CD14-positive monocyte (primary cell): Measurements from ENCODE around the gene SRRT. TPM values are rescaled to one million over a fixed set of nuclear protein-coding genes. Genes with fewer than 3 reads are reported as not detected.
"Not testable (repeated sequence)": the region's sequence is repeated elsewhere in the genome, so short reads cannot be mapped to it uniquely, and the experiment has no call there.

Experiments
- DNase-seq, 3 donors: peaks; one replicate each; pipeline ENCODE4 v3.0.0-alpha.2; 2011 to 2022
- H2AFZ ChIP-seq: 2 replicates; pipeline ENCODE4 v1.6.0; 2012; ENCODE audit warnings: mild to moderate bottlenecking, low read depth, low read length, inconsistent platforms; ENCODE audit not compliant: insufficient read depth, poor library complexity, severe bottlenecking
- H3K27ac ChIP-seq, 2 donors: 1 replicate in 1 of 2; 2 replicates in 1 of 2; pipeline ENCODE4 v1.5.1; 2012 to 2013; ENCODE audit warnings: low read length in 2 of 2, control low read depth in 1 of 2, inconsistent platforms in 1 of 2, low read depth in 1 of 2, mild to moderate bottlenecking in 1 of 2
- H3K27me3 ChIP-seq, 2 donors: one replicate each; pipeline versions ENCODE4 v1.6.0 to v1.6.1; 2011 to 2013; ENCODE audit warnings: low read length in 2 of 2; ENCODE audit not compliant: control insufficient read depth in 2 of 2, insufficient read depth in 2 of 2
- H3K36me3 ChIP-seq, 2 donors: replicated peaks in 1 of 2; 1 replicate in 1 of 2; 2 replicates in 1 of 2; pipeline versions ENCODE4 v1.5.1 to v1.6.1; 2012 to 2013; ENCODE audit warnings: low read length in 2 of 2, control low read depth in 1 of 2, inconsistent platforms in 1 of 2, mild to moderate bottlenecking in 1 of 2; ENCODE audit not compliant: insufficient read depth in 2 of 2, control insufficient read depth in 1 of 2
- H3K4me1 ChIP-seq, 2 donors: 1 replicate in 1 of 2; 2 replicates in 1 of 2; pipeline versions ENCODE4 v1.5.1 to v1.6.1; 2012 to 2013; ENCODE audit warnings: low read length in 2 of 2, control low read depth in 1 of 2, inconsistent platforms in 1 of 2, mild to moderate bottlenecking in 1 of 2, moderate library complexity in 1 of 2; ENCODE audit not compliant: insufficient read depth in 2 of 2, control insufficient read depth in 1 of 2
- H3K4me2 ChIP-seq: replicated peaks from 2 replicates; pipeline ENCODE3; 2012; ENCODE audit warnings: low read length, moderate library complexity, mild to moderate bottlenecking; ENCODE audit not compliant: poor library complexity, severe bottlenecking; ENCODE audit errors: extremely low read depth
- H3K4me3 ChIP-seq, 3 experiments: fragments of 200-600 bp in 1 of 3; sonication (generic) in 1 of 3; replicated peaks in 1 of 3; 1 replicate in 2 of 3; 2 replicates in 1 of 3; pipeline ENCODE4 v1.5.1; 2011 to 2013; ENCODE audit warnings: low read length in 3 of 3, mild to moderate bottlenecking in 3 of 3, control low read depth in 2 of 3, low read depth in 2 of 3, inconsistent platforms in 1 of 3, moderate library complexity in 1 of 3
- H3K79me2 ChIP-seq: 2 replicates; pipeline ENCODE4 v1.6.0; 2012; ENCODE audit warnings: mild to moderate bottlenecking, control low read depth, inconsistent platforms, low read length, moderate library complexity; ENCODE audit not compliant: insufficient read depth
- H3K9ac ChIP-seq: 2 replicates; pipeline ENCODE4 v1.6.0; 2017; ENCODE audit warnings: low read length, mild to moderate bottlenecking; ENCODE audit not compliant: insufficient read depth, poor library complexity, severe bottlenecking
- H3K9me3 ChIP-seq, 2 donors: replicated peaks in 1 of 2; 1 replicate in 1 of 2; 2 replicates in 1 of 2; pipeline versions ENCODE4 v1.5.1 to v1.6.1; 2012 to 2013; ENCODE audit warnings: low read length in 2 of 2, control low read depth in 1 of 2; ENCODE audit not compliant: control insufficient read depth in 1 of 2, insufficient read depth in 1 of 2
- H4K20me1 ChIP-seq: 2 replicates; pipeline ENCODE4 v1.6.0; 2012; ENCODE audit warnings: mild to moderate bottlenecking, low read length, control low read depth, moderate library complexity; ENCODE audit not compliant: insufficient read depth
- H3K27ac Mint-ChIP-seq, 7 donors: one replicate each; pipeline ENCODE4 v1.8.0; 2020; ENCODE audit warnings: mild to moderate bottlenecking in 7 of 7, mixed read lengths in 7 of 7, moderate library complexity in 6 of 7, inconsistent platforms in 2 of 7
- H3K27me3 Mint-ChIP-seq, 3 donors: one replicate each; pipeline ENCODE4 v1.8.0; 2021 to 2022; ENCODE audit warnings: low read depth in 3 of 3, mild to moderate bottlenecking in 3 of 3, mixed read lengths in 3 of 3, moderate library complexity in 3 of 3, inconsistent platforms in 1 of 3
- H3K36me3 Mint-ChIP-seq, 2 donors: one replicate each; pipeline ENCODE4 v1.8.0; 2020; ENCODE audit warnings: mixed read lengths in 2 of 2, inconsistent platforms in 1 of 2, mild to moderate bottlenecking in 1 of 2
- H3K4me1 Mint-ChIP-seq: one replicate; pipeline ENCODE4 v1.8.0; 2020; ENCODE audit warnings: mild to moderate bottlenecking, mixed read lengths
- H3K4me3 Mint-ChIP-seq, 2 donors: one replicate each; pipeline ENCODE4 v1.8.0; 2020; ENCODE audit warnings: mild to moderate bottlenecking in 2 of 2, mixed read lengths in 2 of 2, moderate library complexity in 1 of 2
- H3K9me3 Mint-ChIP-seq, 7 donors: one replicate each; pipeline ENCODE4 v1.8.0; 2020 to 2022; ENCODE audit warnings: mixed read lengths in 7 of 7, mild to moderate bottlenecking in 6 of 7, moderate library complexity in 6 of 7, inconsistent platforms in 2 of 7
- WGBS: methylation state at CpG from one replicate; pipeline ENCODE4 v1.1.5; 2013; ENCODE audit warnings: missing lambda C conversion rate; ENCODE audit not compliant: insufficient coverage; 5-methylcytosine and 5-hydroxymethylcytosine counted together
- intact Hi-C, 2 donors: fragments of 100-400 bp; cut with micrococcal nuclease; formaldehyde crosslinking; loops; one replicate each; pipeline versions ENCODE4 v1.15.0 to v1.15.1; 2023
- polyA plus RNA-seq, 3 donors: library from polyadenylated mRNA; depleted of rRNA in 1 of 3; unstranded in 2 of 3; stranded (reverse) in 1 of 3; fragments of 300-500 nt in 2 of 3; fragments of >200 nt in 1 of 3; fragmentation: Illumina TruSeq in 2 of 3; gene quantifications; 1 replicate in 2 of 3; 2 replicates in 1 of 3; pipeline ENCODE4 v1.2.3, GENCODE V29; 2012 to 2021
- small RNA-seq: library from RNA; depleted of rRNA; stranded (forward); fragments of <200 nt; gene quantifications from one replicate; pipeline ENCODE3, GENCODE V24; 2012; ENCODE audit warnings: low read depth; ENCODE audit not compliant: insufficient read length

The SRRT gene
- polyA plus RNA-seq, 3 donors = 26.9 to 116 (median 29.6) TPM

- H3K79me2 ChIP-seq, H3K27me3 ChIP-seq, H3K4me3 Mint-ChIP-seq, H4K20me1 ChIP-seq, H3K9me3 ChIP-seq, H3K36me3 Mint-ChIP-seq, intact Hi-C loops, H3K4me2 ChIP-seq, H3K27ac ChIP-seq, H2AFZ ChIP-seq, H3K4me3 ChIP-seq, H3K36me3 ChIP-seq, H3K4me1 Mint-ChIP-seq, H3K4me1 ChIP-seq, DNase-seq, H3K9ac ChIP-seq, H3K27ac Mint-ChIP-seq: not testable (repeated sequence)
- peaks cover 5 to 35% (median 21%) of the 10 kb centered on the region in 7 donors for H3K9me3 Mint-ChIP-seq
- peaks cover 8 to 14% (median 9%) of the 10 kb centered on the region in 3 donors for H3K27me3 Mint-ChIP-seq
- 100% methylated on average over 4 of the region's 7 CpGs for WGBS
These were observed 61.3 kb downstream of the SRRT start for GRCh38 chr7:100936167-100936566.

Small RNA genes within 50 kb of the gene (small RNA-seq; reads per million reads assigned to genes)
- gene RN7SL549P (not detected), gene RPS29P15 (not detected)

Other genes with a start within 250 kb of the SRRT start
- gene TFR2, start 233.6 kb upstream of the SRRT start, polyA plus RNA-seq = 1 to 10 TPM in 1 of 3 donors, under 1 TPM in 1, not detected in 1; 0.79 to 1.4 TPM
- gene ACTL6B, start 218.7 kb upstream of the SRRT start, polyA plus RNA-seq = not detected
- gene GNB2, start 201.4 kb upstream of the SRRT start, polyA plus RNA-seq = 100 to 1,000 TPM in 1 of 3 donors, 10 to 100 TPM in 2; 90.0 to 436 (median 94.6) TPM
- gene GIGYF1, start 180.9 kb upstream of the SRRT start, polyA plus RNA-seq = 10 to 100 TPM in 1 of 3 donors, under 1 TPM in 2; 0.30 to 30.6 (median 0.34) TPM
- 10 to 100 TPM; 11.1 to 48.5 (median 41.6) TPM for gene POP7, start 169.0 kb upstream of the SRRT start, polyA plus RNA-seq
- gene EPO, start 154.6 kb upstream of the SRRT start, polyA plus RNA-seq = not detected
- gene ZAN, start 141.5 kb upstream of the SRRT start, polyA plus RNA-seq = not detected
- 1 to 10 TPM; 5.0 to 6.5 (median 5.7) TPM for gene EPHB4, start 47.6 kb upstream of the SRRT start, polyA plus RNA-seq
- 100 to 1,000 TPM in 1 of 3 donors, 10 to 100 TPM in 2; 18.8 to 119 (median 19.3) TPM for gene SLC12A9, start 22.4 kb upstream of the SRRT start, polyA plus RNA-seq
- gene TRIP6, start 7.7 kb upstream of the SRRT start, polyA plus RNA-seq = 1 to 10 TPM; 1.9 to 5.9 (median 5.8) TPM
- under 1 TPM; 0.57 to 0.76 (median 0.57) TPM for gene UFSP1, start 14.6 kb downstream of the SRRT start, polyA plus RNA-seq
- gene ACHE, start 20.8 kb downstream of the SRRT start, polyA plus RNA-seq = under 1 TPM in 1 of 3 donors, not detected in 2; 0.19 TPM
- gene MUC3A, start 74.4 kb downstream of the SRRT start, polyA plus RNA-seq = not detected
- gene MUC12, start 94.5 kb downstream of the SRRT start, polyA plus RNA-seq = under 1 TPM in 1 of 3 donors, not detected in 2; 0.44 TPM
- not detected for gene MUC17, start 145.0 kb downstream of the SRRT start, polyA plus RNA-seq
- 1 to 10 TPM in 2 of 3 donors, under 1 TPM in 1; 0.66 to 9.4 (median 1.2) TPM for gene TRIM56, start 210.4 kb downstream of the SRRT start, polyA plus RNA-seq